GM12864 (cell line): ENCODE data around the gene B3GAT1.

Experiments used
- DNase-seq: peaks from one replicate; pipeline ENCODE4 v3.0.0-alpha.2; 2011; ENCODE audit warnings: low read depth
- H3K4me3 ChIP-seq: 2 replicates; pipeline ENCODE4 v1.5.1; 2011; ENCODE audit warnings: mild to moderate bottlenecking, low read depth, low read length, control low read depth
- CTCF ChIP-seq: IDR thresholded peaks from 2 replicates; pipeline ENCODE4 v1.5.1; 2011; ENCODE audit warnings: low read depth, mild to moderate bottlenecking, moderate library complexity, low read length, control low read depth, inconsistent platforms; ENCODE audit errors: missing control alignments

B3GAT1 gene

GRCh38 chr11:134380785-134381184 is 31.3 kb downstream of the B3GAT1 start:
- no peak for TF ChIP-seq CTCF
- no peak for DNase-seq
- no peak overlapping the region for H3K4me3 ChIP-seq

DNA sequence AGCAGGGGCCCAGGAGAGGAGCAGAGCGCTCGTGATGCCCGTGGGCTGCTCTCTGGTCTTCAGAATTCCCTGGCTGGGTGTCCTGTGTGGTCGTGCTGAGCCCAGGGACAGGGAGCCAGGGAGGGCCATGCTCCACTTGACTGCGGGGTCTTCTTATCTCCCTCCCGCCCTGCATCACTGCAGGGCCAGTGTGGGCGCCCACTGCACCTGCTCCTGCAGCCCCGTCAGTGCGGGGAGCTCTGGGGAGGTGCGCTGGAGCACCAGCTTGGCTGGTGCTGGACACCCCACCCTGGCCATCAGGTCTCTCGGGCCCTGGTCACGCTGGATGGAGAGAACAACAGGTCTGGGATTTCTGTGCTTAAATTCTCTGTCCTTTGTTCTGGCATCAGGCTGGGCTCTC is 31.8 kb downstream of the B3GAT1 start:
- DNase-seq: no peak
- TF ChIP-seq CTCF: no peak
- H3K4me3 ChIP-seq: no peak overlapping the region

DNA sequence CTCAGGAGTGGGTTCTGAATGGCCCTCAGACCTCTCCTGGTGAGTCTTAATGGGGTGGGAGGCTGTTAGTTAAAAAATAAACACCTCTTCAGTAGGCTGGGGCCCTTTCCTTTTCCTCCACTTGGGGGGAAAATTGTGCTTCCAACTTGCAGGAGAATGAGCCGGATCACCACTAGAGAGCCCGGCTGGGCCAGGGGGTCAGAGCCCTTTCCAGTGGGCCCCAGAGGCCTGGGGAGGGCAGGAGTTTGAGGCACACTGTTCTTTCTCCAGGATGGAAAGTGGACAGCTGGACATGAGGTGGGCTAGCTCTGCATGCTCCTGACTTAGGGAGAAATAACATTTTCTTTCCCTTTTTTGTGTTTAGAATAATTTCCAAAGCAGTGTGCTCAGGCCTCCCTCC is 32.8 kb downstream of the B3GAT1 start:
- no peak for DNase-seq
- no peak overlapping the region for H3K4me3 ChIP-seq
- TF ChIP-seq CTCF: no peak

- DNase-seq: no peak
- no peak for TF ChIP-seq CTCF
- no peak overlapping the region for H3K4me3 ChIP-seq
These were observed 34.2 kb downstream of the B3GAT1 start for GRCh38 chr11:134377876-134378275.

DNA sequence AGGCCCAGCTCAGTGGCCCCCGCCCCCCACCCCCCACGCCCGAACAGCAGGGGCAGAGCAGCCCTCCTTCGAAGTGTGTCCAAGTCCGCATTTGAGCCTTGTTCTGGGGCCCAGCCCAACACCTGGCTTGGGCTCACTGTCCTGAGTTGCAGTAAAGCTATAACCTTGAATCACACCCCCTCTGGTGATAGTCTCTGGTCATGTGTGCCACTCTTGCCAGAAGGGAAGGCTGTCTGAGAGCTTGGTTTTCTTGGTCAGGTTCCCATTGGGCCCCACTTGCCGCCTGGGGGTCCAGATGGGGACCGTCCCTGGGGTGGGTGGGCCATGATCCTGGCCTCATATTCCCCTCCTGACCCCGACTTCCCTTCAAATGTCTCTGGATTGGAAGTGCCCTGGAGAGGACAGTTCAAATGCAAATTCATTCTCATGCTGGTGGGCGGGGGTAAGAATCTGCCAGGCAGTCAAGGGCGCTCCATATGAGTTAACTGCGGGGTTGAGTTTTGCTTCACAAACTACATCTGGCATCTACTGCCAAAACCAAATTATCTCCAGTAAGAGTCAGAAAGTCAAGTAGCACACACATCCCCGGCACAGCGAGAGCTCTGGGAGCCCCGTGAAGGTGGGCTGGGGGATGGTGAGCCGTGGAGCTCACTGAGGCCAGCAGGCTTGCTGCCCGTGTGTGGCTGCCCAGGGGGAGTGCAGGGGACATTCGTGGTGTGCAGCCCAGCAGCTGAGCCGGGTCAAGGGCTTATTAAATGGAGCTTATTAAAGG is 35.7 kb downstream of the B3GAT1 start:
- TF ChIP-seq CTCF: no peak
- H3K4me3 ChIP-seq: no peak overlapping the region
- DNase-seq: no peak

- H3K4me3 ChIP-seq: no peak overlapping the region
- TF ChIP-seq CTCF: no peak
- DNase-seq: no peak
These were observed 37.0 kb downstream of the B3GAT1 start for GRCh38 chr11:134374891-134375550.
